DOHH2 (cell line): ENCODE results near the gene ARHGAP27.

Experiments
- H3F3A ChIP-seq: fragments of 200-600 bp; sonication (generic), shearing (Covaris generic); 2 replicates; pipeline ENCODE4 v1.6.0; 2016; ENCODE audit warnings: antibody characterized with exemption, mild to moderate bottlenecking; ENCODE audit not compliant: control insufficient read depth, insufficient read depth
- H3K27ac ChIP-seq: fragments of 200-600 bp; sonication (generic); 2 replicates; pipeline ENCODE4 v1.5.1; 2014; ENCODE audit warnings: low read depth, mild to moderate bottlenecking, low read length, moderate library complexity
- H3K27me3 ChIP-seq: fragments of 200-600 bp; sonication (generic); 2 replicates; pipeline ENCODE4 v1.6.1; 2014; ENCODE audit warnings: mild to moderate bottlenecking, low read length, mixed read lengths; ENCODE audit not compliant: control insufficient read depth
- H3K36me3 ChIP-seq: fragments of 200-600 bp; sonication (generic); 2 replicates; pipeline ENCODE4 v1.6.1; 2014; ENCODE audit warnings: mild to moderate bottlenecking, low read length, moderate library complexity, mixed read lengths; ENCODE audit not compliant: control insufficient read depth
- H3K4me1 ChIP-seq: fragments of 200-600 bp; sonication (generic); 2 replicates; pipeline ENCODE4 v1.6.1; 2014; ENCODE audit warnings: mild to moderate bottlenecking, low read length, mixed read lengths; ENCODE audit not compliant: control insufficient read depth
- H3K4me2 ChIP-seq: fragments of 200-600 bp; sonication (generic); 2 replicates; pipeline ENCODE4 v1.6.0; 2014; ENCODE audit warnings: mild to moderate bottlenecking, low read length, moderate library complexity
- H3K4me3 ChIP-seq: fragments of 200-600 bp; sonication (generic); 2 replicates; pipeline ENCODE4 v1.5.1; 2014; ENCODE audit warnings: mild to moderate bottlenecking, low read length, mixed read lengths
- H3K79me2 ChIP-seq: fragments of 200-600 bp; sonication (generic); 2 replicates; pipeline ENCODE4 v1.6.1; 2014; ENCODE audit warnings: mild to moderate bottlenecking, low read length, mixed read lengths; ENCODE audit not compliant: control insufficient read depth
- H3K9me2 ChIP-seq: fragments of 200-600 bp; sonication (generic); replicated peaks from 2 replicates; pipeline ENCODE4 v1.6.1; 2014; ENCODE audit warnings: mild to moderate bottlenecking, low read length, mixed read lengths; ENCODE audit not compliant: control insufficient read depth
- H3K9me3 ChIP-seq: fragments of 200-600 bp; sonication (generic); 2 replicates; pipeline ENCODE4 v1.6.1; 2014; ENCODE audit warnings: antibody characterized with exemption, low read length, mixed read lengths; ENCODE audit not compliant: control insufficient read depth, insufficient read depth
- H4K20me1 ChIP-seq: fragments of 200-600 bp; sonication (generic); 2 replicates; pipeline ENCODE4 v1.6.0; 2014; ENCODE audit warnings: low read depth, mild to moderate bottlenecking, antibody characterized with exemption, low read length, moderate library complexity; ENCODE audit not compliant: control insufficient read depth, insufficient read depth
- EZH2phosphoT487 ChIP-seq: fragments of 200-600 bp; sonication (generic); IDR thresholded peaks from 2 replicates; pipeline ENCODE4 v1.6.1; 2017; ENCODE audit warnings: borderline replicate concordance, mild to moderate bottlenecking, antibody characterized with exemption, low read length, moderate library complexity, mixed read lengths
- TF ChIP-seq, protein P1 (sequence below): fragments of 200-600 bp; sonication (generic); IDR thresholded peaks from one replicate; pipeline ENCODE4 v1.5.1; 2014; ENCODE audit warnings: antibody characterized with exemption, mild to moderate bottlenecking, low read depth, low read length; ENCODE audit not compliant: poor library complexity, severe bottlenecking

Gene ARHGAP27

DNA sequence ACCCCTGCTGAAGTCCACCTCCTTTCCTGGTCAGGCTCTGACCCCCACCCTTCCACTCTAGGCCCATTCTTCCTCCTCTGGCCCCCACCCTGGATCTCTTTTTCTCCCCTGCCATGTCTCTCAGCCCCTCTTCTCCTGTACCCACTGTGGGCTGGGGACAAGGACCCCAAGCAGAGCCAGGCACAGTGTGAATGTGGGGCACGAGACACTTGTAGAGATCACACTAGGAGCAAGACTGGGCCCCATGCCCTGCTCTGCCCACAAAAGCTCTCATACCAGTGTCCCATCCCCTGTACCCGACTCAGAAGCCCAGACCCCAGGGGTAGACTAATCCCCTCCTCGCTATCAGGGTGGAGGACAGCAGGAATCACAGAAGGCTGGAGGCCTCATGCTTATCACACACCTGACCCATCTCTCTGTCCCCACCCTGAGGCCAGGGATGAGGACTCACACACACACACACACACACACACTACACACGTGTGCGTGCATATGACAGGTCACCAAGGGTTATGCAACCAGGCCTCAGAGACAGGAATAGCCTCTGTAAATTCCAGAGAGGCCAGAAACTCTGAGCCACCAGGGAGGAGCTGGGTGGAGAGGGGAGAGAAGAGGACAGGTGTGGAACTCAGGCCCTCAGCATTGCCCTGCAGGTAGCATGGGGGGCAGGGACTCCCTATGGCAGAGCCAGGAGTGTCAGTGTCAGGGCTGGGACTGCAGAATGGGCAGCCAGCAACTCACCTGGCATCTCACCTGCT lies 21.1 kb downstream of the ARHGAP27 start:
- 0 out of 2 replicates have a peak, but pooled peaks cover 3% of the 10 kb centered on the region for H3F3A ChIP-seq
- H3K36me3 ChIP-seq, result peaks cover 4% of the 10 kb centered on the region
- peaks cover 33% of the 10 kb centered on the region for H3K79me2 ChIP-seq
- no peak overlapping the region for H3K4me3 ChIP-seq
- no peaks in the 10 kb centered on the region for H3K9me2 ChIP-seq
- H3K27me3 ChIP-seq, result no peaks in the 10 kb centered on the region
- no peak for TF ChIP-seq EZH2phosphoT487
- TF ChIP-seq, protein P1, sequence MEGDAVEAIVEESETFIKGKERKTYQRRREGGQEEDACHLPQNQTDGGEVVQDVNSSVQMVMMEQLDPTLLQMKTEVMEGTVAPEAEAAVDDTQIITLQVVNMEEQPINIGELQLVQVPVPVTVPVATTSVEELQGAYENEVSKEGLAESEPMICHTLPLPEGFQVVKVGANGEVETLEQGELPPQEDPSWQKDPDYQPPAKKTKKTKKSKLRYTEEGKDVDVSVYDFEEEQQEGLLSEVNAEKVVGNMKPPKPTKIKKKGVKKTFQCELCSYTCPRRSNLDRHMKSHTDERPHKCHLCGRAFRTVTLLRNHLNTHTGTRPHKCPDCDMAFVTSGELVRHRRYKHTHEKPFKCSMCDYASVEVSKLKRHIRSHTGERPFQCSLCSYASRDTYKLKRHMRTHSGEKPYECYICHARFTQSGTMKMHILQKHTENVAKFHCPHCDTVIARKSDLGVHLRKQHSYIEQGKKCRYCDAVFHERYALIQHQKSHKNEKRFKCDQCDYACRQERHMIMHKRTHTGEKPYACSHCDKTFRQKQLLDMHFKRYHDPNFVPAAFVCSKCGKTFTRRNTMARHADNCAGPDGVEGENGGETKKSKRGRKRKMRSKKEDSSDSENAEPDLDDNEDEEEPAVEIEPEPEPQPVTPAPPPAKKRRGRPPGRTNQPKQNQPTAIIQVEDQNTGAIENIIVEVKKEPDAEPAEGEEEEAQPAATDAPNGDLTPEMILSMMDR, result no peak
- no peaks in the 10 kb centered on the region for H3K9me3 ChIP-seq
- H3K27ac ChIP-seq, result 0 out of 2 replicates have a peak overlapping the region, but pooled peaks have one; percentile 72
- H4K20me1 ChIP-seq, result no peaks in the 10 kb centered on the region
- peak overlapping the region; percentile 98 for H3K4me2 ChIP-seq
- H3K4me1 ChIP-seq, result peaks cover 77% of the 10 kb centered on the region

DNA sequence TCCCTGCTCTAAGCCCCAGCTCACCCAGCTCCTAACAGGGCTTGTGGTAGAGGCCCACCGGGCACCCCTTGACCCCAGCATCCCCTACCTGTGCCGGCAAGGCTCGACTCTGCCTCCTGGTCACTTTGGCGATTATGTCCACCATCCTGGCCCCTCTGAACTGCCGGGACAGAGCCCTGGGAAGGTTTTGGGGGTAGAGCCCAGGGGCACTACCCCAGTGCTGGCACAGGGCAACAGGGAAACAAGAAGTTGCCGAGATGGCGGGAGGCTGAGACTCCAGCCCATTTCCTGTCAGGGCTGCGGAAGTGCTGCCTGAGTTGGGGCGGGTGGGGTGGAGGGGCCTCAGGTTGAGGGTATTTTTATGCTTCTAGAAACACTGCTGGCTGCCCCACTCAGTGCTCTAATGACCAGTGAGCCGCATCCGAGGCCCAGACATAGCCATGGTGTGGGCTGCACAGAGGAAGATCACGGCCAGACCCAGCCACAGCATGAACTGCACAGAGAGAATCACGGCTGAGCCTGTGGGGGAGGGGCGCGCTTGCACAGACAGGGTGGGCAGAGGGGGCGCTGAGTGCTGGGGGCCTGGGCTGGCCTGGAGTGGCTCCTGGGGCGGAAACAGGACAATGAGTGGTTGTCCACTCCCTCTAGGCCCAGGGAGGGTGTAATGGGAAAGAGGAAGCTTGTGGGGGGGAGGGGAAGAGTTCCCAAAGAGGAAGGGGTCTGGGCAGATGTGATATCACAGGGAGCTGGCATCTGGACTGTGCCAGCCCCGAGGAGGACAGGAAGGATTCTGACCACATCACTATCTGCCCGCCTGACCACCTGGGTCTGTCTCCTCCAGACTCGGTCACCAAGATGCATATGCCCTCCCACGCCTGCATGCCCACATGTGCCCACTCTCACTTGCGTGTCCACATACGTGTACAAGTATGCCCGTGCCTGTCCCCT lies 22.3 kb downstream of the ARHGAP27 start:
- H3K36me3 ChIP-seq, result peaks cover 10% of the 10 kb centered on the region
- H4K20me1 ChIP-seq, result no peaks in the 10 kb centered on the region; the same call in 1 of the 2 replicates
- H3F3A ChIP-seq, result 0 out of 2 replicates have a peak, but pooled peaks cover 3% of the 10 kb centered on the region
- peaks cover 84% of the 10 kb centered on the region for H3K4me1 ChIP-seq
- TF ChIP-seq, protein P1, result no peak
- no peak for TF ChIP-seq EZH2phosphoT487
- no peaks in the 10 kb centered on the region for H3K9me2 ChIP-seq
- H3K27ac ChIP-seq, result peak overlapping the region; percentile 72
- H3K4me2 ChIP-seq, result peak overlapping the region; percentile 98
- peaks cover 36% of the 10 kb centered on the region for H3K79me2 ChIP-seq
- H3K27me3 ChIP-seq, result no peaks in the 10 kb centered on the region
- no peaks in the 10 kb centered on the region for H3K9me3 ChIP-seq
- peak overlapping the region; percentile 90 for H3K4me3 ChIP-seq

DNA sequence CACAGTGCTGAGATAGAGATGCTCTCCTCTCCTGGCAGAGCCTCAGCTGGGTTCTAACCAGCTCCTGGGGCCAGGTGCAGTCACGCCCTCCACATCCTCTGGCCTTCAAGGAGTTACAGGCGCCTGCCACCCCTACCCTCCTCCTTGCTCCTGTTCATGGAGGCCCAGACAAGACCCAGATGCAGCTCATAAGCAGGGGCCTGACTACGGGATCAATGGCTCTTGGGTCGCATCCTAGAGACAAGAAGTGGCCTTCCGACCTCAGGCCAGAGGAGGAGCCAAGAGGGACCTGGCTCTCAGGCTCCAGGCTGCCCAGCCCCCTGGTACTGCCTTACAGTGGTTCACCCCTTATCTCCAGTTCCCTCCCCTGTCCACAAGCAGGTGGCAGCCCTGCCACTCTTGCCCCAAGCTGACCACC lies 23.0 kb downstream of the ARHGAP27 start:
- Histone ChIP-seq H3K27me3 (no peaks in the 10 kb centered on the region), H3K9me2 (no peaks in the 10 kb centered on the region), H4K20me1 (no peaks in the 10 kb centered on the region; the same call in 1 of the 2 replicates), H3K9me3 (no peaks in the 10 kb centered on the region), H3K4me2 (peak overlapping the region; percentile 98), H3F3A (0 out of 2 replicates have a peak, but pooled peaks cover 3% of the 10 kb centered on the region), H3K4me1 (peaks cover 77% of the 10 kb centered on the region), H3K4me3 (peak overlapping the region; percentile 90), H3K27ac (peak overlapping the region; percentile 72), H3K36me3 (peaks cover 18% of the 10 kb centered on the region), H3K79me2 (peaks cover 36% of the 10 kb centered on the region)
- TF ChIP-seq EZH2phosphoT487, result no peak
- TF ChIP-seq, protein P1, result no peak
